C4-2B (cell line): Measurements from ENCODE around the gene PDE4C.

Experiments
- H3K27ac ChIP-seq: fragments of 450-650 bp; 2 replicates; pipeline ENCODE4 v1.5.1; 2017
- ZFX ChIP-seq: fragments of 450-650 bp; IDR thresholded peaks from 2 replicates; pipeline ENCODE4 v1.6.1; 2017
- TF ChIP-seq, protein P1 (sequence below): fragments of 450-650 bp; conservative IDR thresholded peaks from 2 replicates; pipeline ENCODE4 v1.5.1; 2017; ENCODE audit warnings: mild to moderate bottlenecking

The PDE4C gene

DNA sequence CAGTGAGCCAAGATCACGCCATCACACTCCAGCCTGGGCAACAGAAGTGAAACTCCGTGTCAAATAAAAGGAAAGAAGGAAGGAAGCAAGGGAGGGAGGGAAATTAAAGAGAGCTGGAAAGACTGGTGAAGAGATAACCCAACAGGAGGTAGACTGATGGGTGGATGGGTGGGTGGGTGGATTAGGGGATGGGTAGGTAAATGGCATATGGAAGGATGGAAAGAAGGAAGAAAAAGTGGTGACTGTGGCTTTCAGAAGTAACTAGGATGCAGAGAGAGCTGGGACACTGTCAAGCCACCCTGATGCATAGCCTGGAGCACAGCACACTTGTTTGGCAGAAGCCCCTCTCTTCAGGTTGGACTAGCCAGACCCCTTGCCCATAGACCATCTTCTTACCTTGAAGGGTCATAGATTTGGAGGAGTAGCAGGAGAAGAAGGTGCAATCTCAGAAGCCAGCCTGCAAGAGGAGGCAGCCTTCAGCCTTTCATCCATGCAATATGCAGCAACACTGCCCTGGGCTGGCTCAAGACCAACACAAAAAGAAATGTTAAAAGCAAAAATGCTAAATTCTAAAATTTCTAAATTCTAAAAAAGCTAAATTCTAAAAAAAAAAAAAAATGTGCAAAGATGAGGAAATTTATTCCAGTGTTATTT, 43.0 kb upstream of the PDE4C start:
- H3K27ac ChIP-seq, result no peak overlapping the region
- TF ChIP-seq, protein P1, sequence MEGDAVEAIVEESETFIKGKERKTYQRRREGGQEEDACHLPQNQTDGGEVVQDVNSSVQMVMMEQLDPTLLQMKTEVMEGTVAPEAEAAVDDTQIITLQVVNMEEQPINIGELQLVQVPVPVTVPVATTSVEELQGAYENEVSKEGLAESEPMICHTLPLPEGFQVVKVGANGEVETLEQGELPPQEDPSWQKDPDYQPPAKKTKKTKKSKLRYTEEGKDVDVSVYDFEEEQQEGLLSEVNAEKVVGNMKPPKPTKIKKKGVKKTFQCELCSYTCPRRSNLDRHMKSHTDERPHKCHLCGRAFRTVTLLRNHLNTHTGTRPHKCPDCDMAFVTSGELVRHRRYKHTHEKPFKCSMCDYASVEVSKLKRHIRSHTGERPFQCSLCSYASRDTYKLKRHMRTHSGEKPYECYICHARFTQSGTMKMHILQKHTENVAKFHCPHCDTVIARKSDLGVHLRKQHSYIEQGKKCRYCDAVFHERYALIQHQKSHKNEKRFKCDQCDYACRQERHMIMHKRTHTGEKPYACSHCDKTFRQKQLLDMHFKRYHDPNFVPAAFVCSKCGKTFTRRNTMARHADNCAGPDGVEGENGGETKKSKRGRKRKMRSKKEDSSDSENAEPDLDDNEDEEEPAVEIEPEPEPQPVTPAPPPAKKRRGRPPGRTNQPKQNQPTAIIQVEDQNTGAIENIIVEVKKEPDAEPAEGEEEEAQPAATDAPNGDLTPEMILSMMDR, result no peak
- no peak for TF ChIP-seq ZFX

GRCh38 chr19:18266771-18267686, 40.8 kb upstream of the PDE4C start:
- no peak for TF ChIP-seq ZFX
- TF ChIP-seq, protein P1, result no peak

GRCh38 chr19:18265582-18265981, 39.3 kb upstream of the PDE4C start:
- TF ChIP-seq ZFX, result no peak
- TF ChIP-seq, protein P1, result no peak
- H3K27ac ChIP-seq, result no peak overlapping the region

More at GRCh38 chr19:18266771-18267686, 40.8 kb upstream of the PDE4C start:
- no peak overlapping the region for H3K27ac ChIP-seq

DNA sequence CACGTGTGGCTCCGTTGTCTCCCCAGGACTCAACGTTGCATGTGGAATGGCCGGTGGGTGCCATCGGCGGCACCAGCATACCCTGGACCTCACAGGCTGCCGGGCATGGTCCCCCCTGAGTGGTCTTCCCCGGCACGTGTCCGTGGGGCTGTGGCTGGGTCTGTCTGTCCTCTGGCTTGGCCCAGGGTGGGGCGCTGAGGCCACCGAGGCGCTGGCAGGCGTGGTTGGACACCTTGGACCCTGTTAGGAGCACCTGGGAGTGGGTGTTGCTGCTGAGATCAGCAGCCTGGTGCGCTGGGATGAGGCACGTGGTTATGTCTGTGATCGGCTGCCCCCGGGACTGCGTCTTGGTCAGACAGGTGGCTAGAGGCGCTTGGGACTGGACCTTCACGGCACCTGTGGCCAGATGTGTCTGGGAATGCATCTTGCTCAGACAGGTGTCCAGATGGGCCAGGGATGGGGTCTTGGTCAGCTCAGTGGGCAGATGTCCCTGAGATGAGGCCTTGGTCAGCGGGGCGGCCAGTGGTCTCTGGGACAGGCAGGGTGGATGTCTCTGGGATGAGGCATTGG, 38.8 kb upstream of the PDE4C start:
- no peak overlapping the region for H3K27ac ChIP-seq
- TF ChIP-seq, protein P1, result no peak
- no peak for TF ChIP-seq ZFX

DNA sequence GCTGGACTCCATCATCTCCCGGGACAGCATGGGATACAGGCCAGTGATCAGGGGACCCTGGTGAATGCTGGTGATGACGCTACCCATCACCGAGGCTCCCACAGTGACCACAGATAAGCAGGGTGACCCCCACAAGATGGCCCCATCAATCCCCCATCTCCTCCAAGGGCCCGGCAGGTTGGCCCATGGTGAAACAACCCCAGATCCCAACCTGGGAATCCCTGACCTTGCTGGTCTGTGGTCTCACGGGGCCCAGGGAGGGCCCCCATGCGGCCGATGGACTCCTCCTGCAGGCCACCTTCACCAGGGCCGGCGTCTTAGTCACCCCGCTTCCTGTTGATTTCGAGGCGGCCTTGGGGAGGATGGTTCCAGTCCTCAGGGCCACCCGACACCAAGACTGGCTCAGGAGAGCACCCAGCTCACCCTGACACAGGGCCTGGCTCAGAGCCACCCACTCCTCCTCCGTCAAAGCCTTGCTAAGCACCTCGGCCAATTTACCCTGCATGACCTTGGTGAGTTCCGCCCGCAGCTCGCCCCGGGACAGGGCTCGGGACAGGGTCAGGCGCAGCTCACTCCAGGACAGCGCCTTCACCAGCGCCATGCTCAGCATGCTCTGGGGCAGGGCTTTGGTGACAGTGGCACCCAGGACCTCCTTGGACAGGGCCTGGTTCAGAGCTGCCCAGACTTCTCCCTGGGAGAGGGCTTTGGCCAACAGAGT, 38.1 kb upstream of the PDE4C start:
- no peak for TF ChIP-seq ZFX
- TF ChIP-seq, protein P1, result no peak
- no peak overlapping the region for H3K27ac ChIP-seq

DNA sequence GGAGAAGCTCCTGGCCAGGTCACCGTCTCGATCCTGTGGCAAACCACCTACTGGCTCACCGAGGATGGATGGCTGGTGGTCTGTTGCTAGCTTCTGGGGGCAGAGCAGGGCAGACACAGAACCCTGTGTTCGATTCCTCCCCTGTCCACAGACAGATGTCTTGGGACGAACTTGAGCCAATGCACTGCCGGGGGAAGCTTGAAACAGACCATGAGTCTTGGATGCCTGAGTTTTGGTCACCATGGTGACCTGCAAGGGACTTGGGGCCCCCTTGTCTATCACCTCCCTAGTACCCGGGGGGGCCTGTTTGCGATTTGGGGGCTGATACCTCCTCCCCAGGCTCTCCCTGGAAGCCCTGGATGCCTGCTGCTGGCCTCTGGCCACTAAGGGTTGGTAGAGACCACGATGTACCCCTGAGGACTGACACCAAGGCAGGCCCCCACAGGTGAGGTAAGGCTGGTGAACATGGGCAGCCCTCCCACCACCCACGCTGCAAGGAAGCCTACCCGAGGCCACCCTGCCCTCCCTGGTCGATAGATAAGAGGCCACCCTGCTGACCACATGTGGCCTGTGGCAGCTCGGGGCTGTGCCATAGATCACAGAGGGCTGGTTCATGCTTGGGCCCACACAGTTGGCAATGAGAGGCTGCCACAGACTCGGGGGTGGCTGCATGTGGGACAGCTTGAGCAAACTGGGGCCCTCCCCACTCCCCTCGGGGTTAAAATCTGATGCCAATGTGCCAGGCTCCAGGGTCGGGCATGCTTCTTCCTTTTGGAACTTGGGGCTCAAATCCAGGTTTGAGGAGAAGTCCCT, 37.3 kb upstream of the PDE4C start:
- no peak for TF ChIP-seq ZFX
- TF ChIP-seq, protein P1, result no peak
- no peak overlapping the region for H3K27ac ChIP-seq
